Raji (cell line): ENCODE results near the gene GPS1.

Source experiments
- POLR2A ChIP-seq: IDR thresholded peaks from 2 replicates; pipeline ENCODE4 v1.6.1; 2011; ENCODE audit warnings: low read depth, low read length, control low read depth; ENCODE audit not compliant: insufficient read depth

Gene GPS1

DNA sequence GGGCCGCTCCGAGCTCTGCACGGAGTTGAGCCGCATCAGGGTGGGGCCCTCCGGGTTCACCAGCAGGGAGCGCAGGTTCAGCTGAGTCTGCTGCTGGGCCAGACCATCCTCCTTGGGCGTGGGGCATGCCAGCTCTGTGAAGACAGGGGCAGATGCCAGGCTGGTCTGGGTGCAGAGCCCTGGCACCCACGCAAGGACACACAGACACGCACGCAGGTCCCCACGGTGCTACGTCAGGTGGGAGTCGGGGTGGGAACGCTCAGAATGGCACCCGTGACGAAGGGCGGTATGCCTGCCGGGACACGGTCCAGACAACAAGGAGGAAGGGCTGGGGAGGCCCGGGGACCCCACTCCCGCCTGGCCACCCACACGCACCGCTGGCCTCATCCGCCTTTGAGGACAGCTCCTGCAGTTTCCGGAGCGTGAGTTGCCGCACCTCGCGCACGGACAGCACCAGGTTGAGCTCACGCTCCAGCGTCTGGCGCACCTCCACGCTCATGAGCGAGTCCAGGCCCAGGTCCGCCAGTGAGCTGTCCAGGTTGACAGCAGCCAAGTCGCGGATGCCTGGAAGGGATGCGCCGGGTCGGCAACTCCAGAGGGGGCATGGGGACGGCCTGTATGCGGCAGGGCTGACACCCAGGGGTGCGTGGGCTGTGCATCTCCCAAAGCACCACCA, 29.2 kb downstream of the GPS1 start:
- TF ChIP-seq POLR2A: no peak

GRCh38 chr17:82081546-82081945, 29.8 kb downstream of the GPS1 start:
- no peak for TF ChIP-seq POLR2A

- TF ChIP-seq POLR2A: no peak
Observed at GRCh38 chr17:82081966-82082365, 30.3 kb downstream of the GPS1 start.

DNA sequence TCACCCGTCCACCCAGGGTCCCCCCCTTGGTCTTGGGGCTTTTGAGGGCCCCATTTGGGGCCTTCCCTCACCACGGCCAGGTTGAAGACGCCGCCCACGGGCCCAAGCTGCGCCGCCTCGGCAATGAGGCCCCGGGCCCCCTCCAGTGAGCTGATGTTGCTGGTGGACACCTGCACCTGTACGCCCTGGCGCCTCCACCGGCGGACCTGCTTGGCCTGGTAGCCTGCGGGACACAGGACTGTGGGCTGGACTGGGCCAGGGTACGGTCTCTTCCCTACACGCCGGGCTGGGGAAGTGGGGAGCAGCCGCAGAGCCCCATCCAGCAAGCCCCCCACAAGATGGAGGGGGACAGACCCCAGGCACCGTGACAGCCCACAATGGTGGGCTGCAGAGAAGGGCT, 30.8 kb downstream of the GPS1 start:
- no peak for TF ChIP-seq POLR2A

DNA sequence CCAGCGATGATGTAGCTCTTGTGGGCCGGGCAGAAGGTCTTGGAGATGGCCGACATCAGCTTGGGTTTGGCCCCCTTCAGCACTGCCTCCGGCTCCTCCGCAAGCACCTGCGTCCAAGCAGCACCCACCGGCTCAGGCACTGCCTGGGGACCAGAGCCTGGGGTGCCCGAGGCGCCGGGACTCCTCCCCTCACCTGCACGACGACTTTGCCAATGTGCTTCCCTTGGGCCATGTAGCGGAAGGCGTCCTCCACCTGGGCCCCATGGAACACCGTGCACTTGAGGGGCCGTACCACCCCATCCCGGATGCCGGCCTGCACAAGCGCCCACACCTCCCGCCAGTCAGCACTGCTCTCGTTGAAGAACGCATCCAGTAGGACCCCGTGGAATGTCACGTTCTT, 31.3 kb downstream of the GPS1 start:
- no peak for TF ChIP-seq POLR2A

- no peak for TF ChIP-seq POLR2A
Observed at GRCh38 chr17:82083533-82084359, 32.0 kb downstream of the GPS1 start.

GRCh38 chr17:82084373-82085030, 32.8 kb downstream of the GPS1 start:
- TF ChIP-seq POLR2A: no peak

- TF ChIP-seq POLR2A: no peak
Observed at GRCh38 chr17:82085031-82085861, 33.5 kb downstream of the GPS1 start.

- TF ChIP-seq POLR2A: no peak
Observed at GRCh38 chr17:82085931-82086764, 34.5 kb downstream of the GPS1 start.

GRCh38 chr17:82086941-82087906, 35.5 kb downstream of the GPS1 start:
- no peak for TF ChIP-seq POLR2A

DNA sequence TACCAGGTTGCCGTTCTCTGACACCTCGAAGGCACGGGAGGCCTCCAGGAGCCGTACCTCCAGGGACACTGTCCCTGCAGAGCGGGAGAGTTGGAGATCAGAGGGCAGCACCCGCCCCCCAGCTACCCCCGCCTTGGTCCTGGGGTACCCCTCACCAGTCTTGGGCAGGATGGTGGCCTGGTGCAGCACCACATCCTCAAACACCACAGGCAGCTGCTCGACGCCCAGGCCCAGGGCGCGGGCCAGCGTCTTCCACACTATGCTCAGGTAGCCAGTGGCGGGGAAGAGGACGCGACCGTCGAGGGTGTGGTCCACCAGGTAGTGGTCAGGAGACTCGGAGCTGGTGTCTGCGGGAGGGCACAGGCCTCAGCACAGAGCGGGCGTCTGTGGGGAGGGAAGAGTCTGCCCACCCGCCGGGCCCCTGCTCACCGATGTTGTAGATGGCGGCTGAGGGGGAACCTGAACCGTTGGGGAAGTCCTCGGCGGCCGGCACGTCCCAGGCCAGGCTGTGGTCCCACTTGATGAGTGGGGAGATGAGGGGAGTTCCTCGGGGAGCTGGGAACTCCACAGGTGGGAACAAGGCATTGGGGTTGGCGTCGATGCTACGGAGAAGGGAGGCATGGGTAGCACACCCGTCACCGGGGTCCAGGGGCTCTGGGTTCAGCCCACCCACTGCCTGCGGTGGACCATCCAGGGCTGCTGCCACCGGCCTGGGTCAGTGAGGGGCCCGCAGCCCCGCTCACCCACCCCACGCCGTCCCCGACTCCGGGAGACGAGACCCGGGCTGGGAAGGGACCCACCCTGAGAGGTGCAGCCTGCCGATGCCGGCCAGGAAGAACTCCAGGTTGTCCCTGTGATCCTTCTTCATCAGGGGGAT, 36.5 kb downstream of the GPS1 start:
- no peak for TF ChIP-seq POLR2A
